Stimulated activated naive CD4-positive, alpha-beta T cell (primary cell): ENCODE data around the gene RGPD4.

ENCODE experiments used
- DNase-seq, 6 experiments: peaks; one replicate each; lab custom pipeline; 2025; lab: John Stamatoyannopoulos, UW

Gene RGPD4

DNA sequence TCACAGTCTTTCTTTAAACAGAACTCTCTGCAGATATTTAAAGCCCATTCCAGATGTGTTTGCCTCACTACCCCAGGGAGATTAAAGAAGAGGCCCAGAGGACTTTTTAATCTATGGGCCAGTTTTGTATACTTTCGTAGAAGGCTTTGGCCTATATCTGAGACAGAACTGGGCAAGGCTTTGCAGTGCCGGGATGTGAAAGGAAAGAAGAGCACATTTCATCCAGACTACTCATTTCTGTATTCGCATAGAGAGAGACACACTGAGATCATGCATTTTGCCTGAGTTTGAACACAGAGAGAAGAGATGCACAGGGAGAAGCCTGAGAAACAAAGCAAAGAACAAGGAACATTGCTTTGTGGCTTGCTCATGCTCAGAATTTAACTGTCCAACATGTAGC, 104.7 kb downstream of the RGPD4 start:
- DNase-seq, result no peak

DNA sequence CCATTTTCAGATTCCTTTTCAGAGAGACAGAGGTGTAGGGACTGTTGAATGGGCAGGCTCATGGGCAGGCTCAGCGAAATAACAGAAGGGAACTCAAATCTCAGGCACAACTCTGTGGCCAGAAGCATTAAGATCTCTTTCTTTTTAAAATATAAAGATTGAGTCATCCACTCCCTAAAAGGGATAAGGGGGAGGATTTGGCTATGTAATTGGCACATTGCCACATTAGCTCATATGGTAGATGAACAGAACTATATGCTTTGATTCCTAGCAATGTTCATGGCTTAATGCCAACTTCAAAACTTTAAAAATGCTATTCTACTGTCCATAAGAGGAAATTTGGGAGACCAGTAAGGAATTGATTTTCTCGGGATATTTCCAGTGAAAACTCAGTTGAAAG, 105.8 kb downstream of the RGPD4 start:
- DNase-seq, result no peak

DNA sequence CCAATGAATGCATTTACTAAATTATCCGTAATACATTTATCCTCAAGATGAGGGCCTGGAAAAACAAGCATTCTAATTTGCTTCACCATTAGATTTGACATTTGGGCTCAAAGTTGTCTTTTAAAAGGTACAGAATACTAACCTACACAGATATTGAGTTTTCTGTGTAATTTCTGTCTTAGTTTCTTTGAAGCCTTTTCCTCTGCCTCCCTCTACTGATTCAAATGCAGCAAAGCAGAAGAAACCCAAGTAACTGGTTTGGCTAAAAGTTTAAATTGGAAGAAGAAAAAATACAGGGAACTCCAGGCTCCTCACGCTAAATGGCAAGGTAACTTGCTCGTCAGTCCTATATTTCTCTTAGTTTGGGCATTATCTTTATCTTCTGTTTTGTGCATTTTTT, 106.3 kb downstream of the RGPD4 start:
- DNase-seq, result no peak

DNA sequence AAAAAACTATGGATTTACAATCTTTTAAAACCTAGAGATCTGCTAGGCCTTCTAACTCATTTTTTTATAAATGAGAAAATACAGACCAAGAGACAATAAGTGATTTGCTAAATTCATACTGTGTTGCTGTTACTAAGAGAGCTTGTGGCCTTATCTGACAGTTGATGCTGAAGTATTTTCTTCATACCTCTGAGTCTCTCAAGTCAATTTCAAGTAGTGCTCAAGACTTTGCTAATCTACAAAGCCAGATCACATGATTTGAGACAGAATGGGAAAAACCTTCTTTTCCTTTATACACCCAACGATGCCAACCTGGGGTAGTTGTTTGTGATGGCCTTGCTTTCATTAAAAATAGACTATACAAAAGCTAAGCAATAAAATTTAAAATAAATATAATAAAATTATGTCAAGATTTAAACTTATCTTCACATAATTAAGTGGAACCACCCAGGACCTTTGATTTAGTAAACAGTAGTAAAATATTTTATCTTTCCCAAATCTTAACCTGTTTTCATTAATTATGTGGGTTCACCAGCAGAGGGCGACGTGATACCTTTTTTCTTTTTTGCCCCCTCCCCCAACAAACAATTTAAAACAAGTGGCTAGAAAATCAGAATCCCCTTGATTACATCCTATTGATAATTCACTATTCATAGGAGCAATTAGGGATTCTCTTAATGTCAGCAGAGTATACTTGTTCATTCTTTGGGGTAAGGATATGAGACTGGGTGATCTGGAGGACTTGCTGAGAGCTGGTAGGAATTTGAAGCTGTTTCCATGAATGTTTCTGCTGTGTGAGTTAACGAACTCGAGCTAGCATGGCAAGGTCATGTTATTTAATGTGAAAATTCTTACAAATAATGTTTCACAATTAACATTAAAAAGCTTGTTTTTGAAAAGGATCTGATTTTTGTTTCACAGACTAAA, 110.0 kb downstream of the RGPD4 start:
- DNase-seq, result no peak
